Heart left ventricle (tissue), 16 donors: ENCODE measurements around the gene SLC40A1. TPM values are rescaled to one million over a fixed set of nuclear protein-coding genes. Genes with fewer than 3 reads are reported as not detected.

Experiments
- ATAC-seq, 4 donors: fragments of 200-7000 bp; cut with Tn5 transposase; one replicate each; pipeline ENCODE4 v1.9.1; 2020 to 2022; ENCODE audit warnings: moderate library complexity in 4 of 4, mild to moderate bottlenecking in 3 of 4, moderate number of reproducible peaks in 1 of 4
- DNase-seq, 5 donors: peaks; one replicate each; pipeline ENCODE4 v3.0.0-alpha.2; 2020
- H3K27ac ChIP-seq, 12 donors: fragments of 200-600 bp; sonication (generic) in 4 of 12; one replicate each; pipeline versions ENCODE4 v1.5.0 to v1.8.0; 2016 to 2022; ENCODE audit warnings: mild to moderate bottlenecking in 2 of 12
- H3K27me3 ChIP-seq, 9 donors: fragments of 200-600 bp; sonication (generic) in 2 of 9; one replicate each; pipeline versions ENCODE4 v1.5.1 to v1.8.0; 2016 to 2022; ENCODE audit warnings: mild to moderate bottlenecking in 3 of 9
- H3K36me3 ChIP-seq, 9 donors: fragments of 200-600 bp; sonication (generic) in 2 of 9; one replicate each; pipeline versions ENCODE4 v1.5.0 to v1.8.0; 2018 to 2022; ENCODE audit warnings: mild to moderate bottlenecking in 2 of 9
- H3K4me1 ChIP-seq, 12 donors: fragments of 200-600 bp; sonication (generic) in 4 of 12; one replicate each; pipeline versions ENCODE4 v1.5.0 to v1.8.0; 2016 to 2022; ENCODE audit warnings: mild to moderate bottlenecking in 3 of 12
- H3K4me3 ChIP-seq, 12 donors: fragments of 200-600 bp; sonication (generic) in 4 of 12; one replicate each; pipeline versions ENCODE4 v1.5.0 to v1.8.0; 2017 to 2022; ENCODE audit warnings: mild to moderate bottlenecking in 9 of 12, moderate library complexity in 4 of 12
- H3K9me3 ChIP-seq, 12 donors: fragments of 200-600 bp; sonication (generic) in 4 of 12; one replicate each; pipeline versions ENCODE4 v1.5.0 to v1.8.0; 2016 to 2022; ENCODE audit warnings: mild to moderate bottlenecking in 1 of 12
- CTCF ChIP-seq, 12 donors: fragments of 200-600 bp; sonication (generic) in 4 of 12; IDR thresholded peaks; one replicate each; pipeline versions ENCODE4 v1.5.0 to v1.8.0; 2018 to 2022; ENCODE audit warnings: antibody characterized with exemption in 12 of 12, mild to moderate bottlenecking in 5 of 12
- POLR2A ChIP-seq, 2 donors: fragments of 450-650 bp; IDR thresholded peaks; one replicate each; pipeline ENCODE4 v1.6.1; 2017; ENCODE audit warnings: antibody characterized with exemption in 2 of 2, mild to moderate bottlenecking in 2 of 2, moderate library complexity in 2 of 2
- WGBS, 4 donors: extraction: QIAGEN DNeasy Blood & Tissue Kit in 2 of 4; methylation state at CpG; one replicate each; pipeline versions ENCODE4 v1.1.5 to v1.1.7; 2013 to 2018; 5-methylcytosine and 5-hydroxymethylcytosine counted together
- intact Hi-C, 10 donors: fragments of 100-400 bp; cut with DNase I; formaldehyde crosslinking; loops; one replicate each; pipeline versions ENCODE4 v1.11.1 to v1.14.2; 2022
- polyA plus RNA-seq, 2 donors: library from polyadenylated mRNA; stranded (reverse); fragments of 200-250 nt; gene quantifications; one replicate each; pipeline ENCODE4 v1.2.3, GENCODE V29; 2013
- total RNA-seq, 9 donors: library from RNA; depleted of rRNA in 2 of 9; stranded (reverse); fragments of >200 nt in 2 of 9; fragmentation: NEBNext Ultra II Directional in 3 of 9; extraction: Animal tissue kit (Norgen Biotek cat#: 25700) in 3 of 9; gene quantifications; one replicate each; pipeline versions ENCODE4 v1.1.0 to v1.2.4, GENCODE V29; 2016 to 2023
- donor health status: ischemic (EF 13 %, LVEDD 7.1; RV severe dilation, severe dysfunction).
- donor health status: healthy with polysubstance abuse.
- donor health status: DM: no; HTN: yes; CAD: no.
- donor health status: DM: no; HTN: no; CAD: no.
- donor health status: ischemic (EF 25% LVEDD 6.9; RV normal size, moderate dysfunction).
- donor health status: ischemic (EF 25% LVEDD 5.7; RV mildly dilated, moderate dysfunction).
- donor health status: healthy.
- donor health status: DM: yes; HTN: yes; CAD: no.
- donor health status: ischemic (EF 35%, LVEDD 5.7; RV mildly dilated, moderate dysfunction).
- donor health status: nonischemic (EF 11% LVEDD 7.7; RV severe dilation, severe dysfunction).
- donor health status: DM: yes; HTN: yes; CAD: no.
- donor health status: PGD.
- donor health status: ischemic (EF 29% LVEDD 5.4; RV normal size, mild dysfunction).
- donor health status: nonischemic (EF 23%, LVEDD 6.1; RV moderate dilation, normal function).

SLC40A1 gene
- total and polyA plus RNA-seq, 11 donors: 10.2 to 109 (median 40.5) TPM

GRCh38 chr2:189581354-189582139 is 961 bp upstream of the SLC40A1 start:
- peak in 1 of 12 donors; percentile 21 for TF ChIP-seq CTCF (IDR thresholded peaks at IDR 0.05)
- TF ChIP-seq POLR2A (IDR thresholded peaks at IDR 0.05): no peak
- H3K36me3 ChIP-seq: peaks cover 0 to 17% (median 0%) of the 10 kb centered on the region in 9 donors
- 20 to 27% (median 24%) methylated on average over 21 to 22 of the region's 22 CpGs for WGBS, 4 donors
- no peaks in the 10 kb centered on the region for H3K27me3 ChIP-seq
- peak overlapping the region; percentile 22 to 89 (median 75) for H3K4me3 ChIP-seq
- peak overlapping the region; percentile 90 to 99 (median 96) for H3K27ac ChIP-seq
- H3K4me1 ChIP-seq: peaks cover 0 to 60% (median 32%) of the 10 kb centered on the region in 12 donors
- intact Hi-C loops: loop anchor here in 5 of 10 donors (2.0 to 5.0 kb wide), 5 partner anchors 29 to 114 kb away; no protein-coding TSS in a partner anchor
- ATAC-seq (peak; percentile 5 to 30 (median 18)), DNase-seq (peak; percentile 20 to 66 (median 30))
- no peaks in the 10 kb centered on the region for H3K9me3 ChIP-seq

- peaks cover 0 to 23% (median 10%) of the 10 kb centered on the region in 9 donors for H3K36me3 ChIP-seq
- DNase-seq (peak; percentile 37 to 65 (median 53)), ATAC-seq (peak; percentile 41 to 47 (median 47))
- intact Hi-C loops: loop anchor here in 5 of 10 donors (2.0 to 5.0 kb wide), 5 partner anchors 31 to 113 kb away; no protein-coding TSS in a partner anchor
- TF ChIP-seq POLR2A (IDR thresholded peaks at IDR 0.05) (no peak), CTCF (IDR thresholded peaks at IDR 0.05) (no peak)
- H3K4me1 ChIP-seq: peaks cover 0 to 72% (median 45%) of the 10 kb centered on the region in 12 donors
- H3K9me3 ChIP-seq: no peaks in the 10 kb centered on the region
- 0% methylated on average over 13 of the region's 13 CpGs for WGBS, 4 donors
- H3K27me3 ChIP-seq: no peaks in the 10 kb centered on the region
- peak overlapping the region; percentile 22 to 89 (median 75) for H3K4me3 ChIP-seq
- H3K27ac ChIP-seq: peak overlapping the region; percentile 90 to 99 (median 96)
Observed at GRCh38 chr2:189580241-189580651, 340 bp downstream of the SLC40A1 start.

- intact Hi-C loops: loop anchor here in 8 of 10 donors (2.0 to 10.0 kb wide), 9 partner anchors 31 to 137 kb away; partner anchors contain the start of gene WDR75 (in 1 of the 8)
- 31 to 51% (median 41%) methylated on average over 11 of the region's 11 CpGs for WGBS, 4 donors
- H3K36me3 ChIP-seq: peaks cover 0 to 28% (median 16%) of the 10 kb centered on the region in 9 donors
- peak overlapping the region in 11 of 12 donors; percentile 90 to 99 (median 96) for H3K27ac ChIP-seq
- ATAC-seq (peak in 1 of 4 donors; percentile 15), DNase-seq (no peak)
- no peaks in the 10 kb centered on the region for H3K27me3 ChIP-seq
- TF ChIP-seq POLR2A (IDR thresholded peaks at IDR 0.05) (no peak), CTCF (IDR thresholded peaks at IDR 0.05) (no peak)
- H3K4me3 ChIP-seq: peak overlapping the region; percentile 22 to 89 (median 75)
- no peaks in the 10 kb centered on the region for H3K9me3 ChIP-seq
- peaks cover 0 to 74% (median 50%) of the 10 kb centered on the region in 12 donors for H3K4me1 ChIP-seq
Observed at GRCh38 chr2:189579585-189580186, 900 bp downstream of the SLC40A1 start.
